CD4-positive, alpha-beta T cell treated with Interferon gamma for 1 hour (primary cell): Measurements from ENCODE around the gene HTRA3.

Source experiments
- DNase-seq: peaks from one replicate; pipeline ENCODE4 v3.0.0-alpha.2; 2020

Gene HTRA3

GRCh38 chr4:8235224-8235623 lies 34.3 kb upstream of the HTRA3 start:
- no peak for DNase-seq

- DNase-seq: no peak
Measured at GRCh38 chr4:8235686-8236085, 33.9 kb upstream of the HTRA3 start.

- no peak for DNase-seq
Measured at GRCh38 chr4:8236106-8236919, 33.2 kb upstream of the HTRA3 start.

- no peak for DNase-seq
Measured at GRCh38 chr4:8236920-8237195, 32.7 kb upstream of the HTRA3 start.

- no peak for DNase-seq
Measured at GRCh38 chr4:8237256-8237989, 32.1 kb upstream of the HTRA3 start.

- DNase-seq: peak; percentile 46
Measured at GRCh38 chr4:8238036-8238511, 31.5 kb upstream of the HTRA3 start.

- no peak for DNase-seq
Measured at GRCh38 chr4:8238515-8239053, 31.0 kb upstream of the HTRA3 start.

- no peak for DNase-seq
Measured at GRCh38 chr4:8239226-8239625, 30.3 kb upstream of the HTRA3 start.

GRCh38 chr4:8239661-8240060 lies 29.9 kb upstream of the HTRA3 start:
- DNase-seq: no peak

GRCh38 chr4:8240211-8241041 lies 29.1 kb upstream of the HTRA3 start:
- DNase-seq: no peak

GRCh38 chr4:8241211-8241779 lies 28.3 kb upstream of the HTRA3 start:
- DNase-seq: no peak

- DNase-seq: peak; percentile 63
Measured at GRCh38 chr4:8241895-8242696, 27.5 kb upstream of the HTRA3 start.

- DNase-seq: no peak
Measured at GRCh38 chr4:8242782-8243560, 26.6 kb upstream of the HTRA3 start.

GRCh38 chr4:8244001-8244757 lies 25.4 kb upstream of the HTRA3 start:
- no peak for DNase-seq

GRCh38 chr4:8244931-8245460 lies 24.6 kb upstream of the HTRA3 start:
- no peak for DNase-seq

- no peak for DNase-seq
Measured at GRCh38 chr4:8245884-8246833, 23.4 kb upstream of the HTRA3 start.

GRCh38 chr4:8247047-8247930 lies 22.3 kb upstream of the HTRA3 start:
- no peak for DNase-seq

- no peak for DNase-seq
Measured at GRCh38 chr4:8248091-8248490, 21.5 kb upstream of the HTRA3 start.
